HTERT RPE-1 (cell line): ENCODE measurements around the gene BRAF.
"Not testable (repeated sequence)": the region's sequence is repeated elsewhere in the genome, so short reads cannot be mapped to it uniquely, and the experiment has no call there.

ENCODE experiments used
- in situ Hi-C: fragments of 300-500 bp; cut with MboI; formaldehyde crosslinking; loops from 4 replicates; pipeline ENCODE4 v1.14.3; 2020; ENCODE audit warnings: low sequenced_read_pairs

The BRAF gene

DNA sequence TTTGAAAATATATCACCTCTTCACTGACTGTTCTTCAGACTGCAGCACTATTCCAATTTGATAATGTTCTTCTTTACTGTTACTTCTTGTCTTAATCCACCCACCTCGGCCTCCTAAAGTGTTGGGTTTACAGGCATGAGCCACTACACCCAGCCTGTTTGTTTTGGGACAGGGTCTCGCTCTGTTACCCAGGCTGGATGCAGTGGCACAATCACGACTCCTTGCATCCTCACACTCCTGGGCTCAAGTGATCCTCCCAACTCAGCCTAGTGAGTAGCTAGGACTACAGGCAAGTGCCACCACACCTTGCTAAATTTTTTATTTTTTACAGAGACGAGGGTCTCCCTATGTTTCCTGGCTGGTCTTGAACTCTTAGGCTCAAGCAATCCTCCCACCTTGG lies 150.4 kb downstream of the BRAF start:
- in situ Hi-C loops = no loop called here

DNA sequence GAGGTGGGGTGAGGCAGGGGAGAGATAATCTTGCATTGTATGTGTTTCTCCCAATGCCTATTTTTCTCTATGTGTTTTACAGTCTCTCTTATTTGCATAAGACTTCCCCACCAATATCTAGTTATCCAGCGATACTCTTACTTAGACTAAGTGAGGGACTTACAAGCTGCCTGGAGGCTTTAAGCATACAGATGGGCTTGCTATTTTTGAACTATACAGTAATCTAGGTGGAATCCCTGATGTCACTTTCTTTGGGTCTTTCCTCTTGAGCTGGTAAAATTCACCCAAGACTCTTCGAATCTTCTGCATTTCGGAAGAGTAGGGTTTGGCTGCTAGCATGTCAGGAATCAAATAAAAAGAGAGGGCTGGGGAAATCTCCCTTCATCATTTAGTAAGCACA lies 151.6 kb downstream of the BRAF start:
- in situ Hi-C loops = no loop called here

DNA sequence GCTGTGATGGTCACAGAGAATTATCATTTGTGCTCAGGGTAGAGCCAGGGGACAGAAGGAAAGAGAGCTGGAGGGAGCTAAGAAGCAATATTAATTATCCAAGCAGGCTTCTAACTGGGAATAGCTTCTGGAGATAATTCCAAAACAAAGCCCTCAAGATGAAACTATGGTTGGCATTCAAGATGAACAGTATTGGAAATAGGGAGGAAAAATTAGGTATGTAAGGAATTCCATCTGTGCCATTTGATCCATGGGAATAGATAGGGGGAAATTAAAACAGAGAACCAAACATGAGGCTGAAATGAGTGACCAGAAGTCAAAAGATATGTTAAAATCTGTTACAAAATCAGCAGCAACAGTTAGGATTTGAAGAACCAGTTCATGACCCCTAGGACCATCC lies 152.9 kb downstream of the BRAF start:
- in situ Hi-C loops = no loop called here

DNA sequence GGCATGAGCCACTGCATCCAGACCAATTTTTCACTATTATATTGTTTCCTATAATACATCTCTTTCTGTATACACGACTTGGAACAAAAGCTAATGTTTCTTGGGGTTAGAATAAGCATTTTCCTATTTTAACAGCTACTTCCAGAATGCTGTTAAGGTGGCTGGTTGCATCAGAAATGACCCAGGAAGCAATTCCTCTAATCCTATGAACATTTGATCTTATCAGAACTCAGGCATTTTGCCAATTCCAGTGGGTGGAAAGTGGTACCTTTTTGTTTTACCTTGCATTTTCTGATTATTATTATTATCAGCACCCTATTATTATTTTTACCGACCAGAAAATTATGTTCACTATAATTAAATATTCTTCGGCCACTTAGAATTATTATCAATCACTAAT lies 154.9 kb downstream of the BRAF start:
- in situ Hi-C loops = no loop called here

DNA sequence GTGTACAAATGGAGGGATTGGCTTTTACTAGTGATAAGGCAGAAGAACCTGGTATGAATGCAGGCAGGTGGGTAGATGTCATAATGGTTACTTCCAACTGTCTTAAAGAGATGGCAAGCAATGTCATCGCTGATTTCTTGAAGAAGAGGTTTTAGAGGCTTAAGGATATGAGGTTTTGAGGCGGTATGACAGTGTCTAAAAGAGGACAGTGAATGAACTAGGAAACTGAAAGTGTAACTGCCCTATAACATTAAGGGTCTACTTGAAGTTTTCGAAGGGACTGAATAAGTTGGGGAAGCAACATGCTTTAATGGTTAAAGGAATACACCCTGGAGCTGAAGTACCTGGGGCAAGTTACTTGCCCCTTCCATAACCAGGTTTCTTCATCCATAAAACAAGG lies 157.3 kb downstream of the BRAF start:
- in situ Hi-C loops = no loop called here

DNA sequence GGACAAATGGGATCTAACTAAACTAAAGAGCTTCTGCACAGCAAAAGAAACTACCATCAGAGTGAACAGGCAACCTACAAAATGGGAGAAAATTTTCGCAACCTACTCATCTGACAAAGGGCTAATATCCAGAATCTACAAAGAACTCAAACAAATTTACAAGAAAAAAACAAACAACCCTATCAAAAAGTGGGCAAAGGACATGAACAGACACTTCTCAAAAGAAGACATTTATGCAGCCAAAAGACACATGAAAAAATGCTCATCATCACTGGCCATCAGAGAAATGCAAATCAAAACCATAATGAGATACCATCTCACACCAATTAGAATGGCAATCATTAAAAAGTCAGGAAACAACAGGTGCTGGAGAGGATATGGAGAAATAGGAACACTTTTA lies 159.3 kb downstream of the BRAF start:
- in situ Hi-C loops = not testable (repeated sequence)

DNA sequence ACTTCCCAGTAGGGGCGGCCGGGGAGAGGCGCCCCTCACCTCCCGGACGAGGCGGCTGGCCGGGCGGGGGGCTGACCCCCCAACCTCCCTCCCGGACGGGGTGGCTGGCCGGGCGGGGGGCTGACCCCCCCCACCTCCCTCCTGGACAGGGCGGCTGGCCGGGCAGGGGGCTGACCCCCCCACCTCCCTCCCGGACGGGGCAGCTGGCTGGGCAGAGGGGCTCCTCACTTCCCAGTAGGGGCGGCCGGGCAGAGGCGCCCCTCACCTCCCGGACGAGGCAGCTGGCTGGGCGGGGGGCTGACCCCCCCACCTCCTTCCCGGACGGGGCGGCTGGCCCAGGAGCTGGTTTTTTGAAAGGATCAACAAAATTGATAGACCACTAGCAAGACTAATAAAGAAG lies 161.6 kb downstream of the BRAF start:
- in situ Hi-C loops = not testable (repeated sequence)

DNA sequence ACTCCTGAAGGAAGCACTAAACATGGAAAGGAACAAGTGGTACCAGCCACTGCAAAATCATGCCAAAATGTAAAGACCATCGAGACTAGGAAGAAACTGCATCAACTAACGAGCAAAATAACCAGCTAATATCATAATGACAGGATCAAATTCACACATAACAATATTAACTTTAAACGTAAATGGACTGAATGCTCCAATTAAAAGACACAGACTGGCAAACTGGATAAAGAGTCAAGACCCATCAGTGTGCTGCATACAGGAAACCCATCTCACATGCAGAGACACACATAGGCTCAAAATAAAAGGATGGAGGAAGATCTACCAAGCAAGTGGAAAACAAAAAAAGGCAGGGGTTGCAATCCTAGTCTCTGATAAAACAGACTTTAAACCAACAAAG lies 163.4 kb downstream of the BRAF start:
- in situ Hi-C loops = not testable (repeated sequence)

DNA sequence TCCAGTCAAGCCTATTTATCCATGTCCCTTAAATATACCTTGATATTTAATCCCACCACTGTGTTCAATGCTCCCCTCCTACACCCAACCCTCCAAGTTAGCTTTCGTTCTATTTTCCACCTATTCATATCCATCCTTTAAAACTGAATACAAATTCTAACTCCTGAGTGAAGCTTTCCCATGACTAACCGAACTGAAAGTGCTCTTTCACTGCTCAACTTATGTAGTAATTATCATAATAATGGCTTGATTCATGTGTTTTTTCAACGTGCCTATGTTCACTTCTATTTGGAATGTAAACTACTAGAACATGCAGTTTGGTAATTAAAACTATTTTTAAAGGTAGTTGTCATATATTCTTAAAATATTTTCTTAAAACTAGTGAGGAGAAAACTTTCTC lies 170.2 kb downstream of the BRAF start:
- in situ Hi-C loops = no loop called here

DNA sequence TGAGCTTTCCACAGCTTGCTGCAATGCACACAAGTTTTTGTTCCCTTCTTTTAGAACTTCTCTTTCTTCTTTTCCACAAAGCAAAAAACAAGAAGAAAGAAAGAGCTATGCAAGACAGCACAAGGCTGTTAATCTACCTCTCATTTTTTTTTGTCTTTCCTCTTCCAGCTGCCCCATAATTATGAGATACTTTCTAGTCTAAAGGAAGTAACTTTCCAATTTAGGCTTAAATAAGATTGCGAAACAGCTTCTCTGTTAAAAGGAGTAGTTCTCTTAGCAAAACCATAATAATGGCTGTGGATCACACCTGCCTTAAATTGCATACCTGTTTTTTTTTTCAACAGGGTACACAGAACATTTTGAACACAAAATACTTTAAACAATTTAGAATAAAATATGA lies 172.2 kb downstream of the BRAF start:
- in situ Hi-C loops = no loop called here

DNA sequence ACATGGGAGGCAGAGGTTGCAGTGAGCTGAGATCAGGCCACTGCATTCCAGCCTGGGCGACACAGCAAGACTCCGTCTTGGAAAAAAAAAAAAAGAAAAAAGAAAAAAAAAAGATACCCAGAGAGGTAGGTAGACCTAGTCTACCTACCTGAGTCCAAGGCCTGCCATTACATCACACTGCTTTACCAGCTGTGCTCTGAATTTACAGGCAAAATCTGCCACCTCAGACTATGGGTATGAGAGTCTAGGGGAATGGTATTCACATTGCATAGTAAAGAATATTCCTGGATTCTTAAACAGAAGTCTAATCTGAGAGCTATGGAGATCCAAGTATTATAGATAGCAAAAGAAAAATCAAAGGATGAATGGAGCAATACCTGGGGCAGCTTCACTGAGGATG lies 178.0 kb downstream of the BRAF start:
- in situ Hi-C loops = no loop called here

DNA sequence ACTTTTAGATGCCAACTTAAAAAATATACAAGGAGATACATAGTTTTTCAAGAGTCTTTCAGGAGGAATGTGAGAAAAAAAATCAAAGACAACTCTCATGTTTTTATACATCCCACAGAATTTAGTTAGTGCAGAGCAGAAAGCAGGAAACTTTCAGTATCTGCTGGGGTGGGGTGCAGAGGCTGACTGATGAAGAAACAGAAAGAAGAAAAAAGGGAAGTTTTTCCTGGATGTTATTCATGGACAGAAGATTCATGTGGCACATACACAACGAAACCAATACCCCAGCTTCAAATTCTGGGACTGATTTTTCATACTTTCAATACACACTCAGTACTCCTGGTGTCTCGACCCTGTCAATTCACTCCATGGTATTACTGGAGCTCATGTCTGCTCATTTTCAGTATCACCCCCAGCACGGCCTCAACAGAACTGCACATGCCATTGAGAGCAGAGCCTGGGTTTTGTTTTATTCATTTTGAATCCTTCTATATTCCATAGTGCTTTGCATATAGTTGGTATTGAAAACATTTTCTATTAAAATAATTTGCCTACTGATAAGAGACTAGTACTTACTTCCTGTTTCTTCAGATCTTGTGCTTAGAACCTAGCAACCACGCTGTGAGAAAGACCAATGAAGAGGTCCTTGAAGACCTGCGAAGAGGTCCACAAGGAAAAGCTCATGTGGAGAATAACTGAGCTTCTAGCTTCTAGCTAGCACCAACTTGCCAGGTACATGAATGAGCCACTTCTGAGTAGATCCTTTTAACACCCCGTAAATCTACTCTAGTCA lies 179.3 kb downstream of the BRAF start:
- in situ Hi-C loops = no loop called here

DNA sequence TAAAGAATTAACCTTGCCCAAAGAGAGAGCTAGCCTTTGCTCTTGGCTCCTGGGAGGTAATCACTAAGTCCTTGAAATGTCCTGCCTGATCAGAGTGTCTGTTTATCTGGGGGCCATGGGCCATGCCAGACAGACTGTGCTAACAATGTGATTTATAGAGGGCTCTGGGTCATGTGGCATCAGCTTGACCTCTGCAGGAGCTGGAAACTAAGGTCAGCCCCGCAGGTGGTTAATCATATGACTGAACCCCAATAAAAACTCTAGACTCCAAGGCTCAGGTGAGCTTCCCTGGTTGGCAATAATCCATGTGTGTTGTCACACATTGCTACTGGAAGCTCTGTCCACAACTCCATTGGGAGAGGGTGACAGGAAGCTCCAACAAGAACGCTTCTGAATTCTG lies 180.7 kb downstream of the BRAF start:
- in situ Hi-C loops = no loop called here

DNA sequence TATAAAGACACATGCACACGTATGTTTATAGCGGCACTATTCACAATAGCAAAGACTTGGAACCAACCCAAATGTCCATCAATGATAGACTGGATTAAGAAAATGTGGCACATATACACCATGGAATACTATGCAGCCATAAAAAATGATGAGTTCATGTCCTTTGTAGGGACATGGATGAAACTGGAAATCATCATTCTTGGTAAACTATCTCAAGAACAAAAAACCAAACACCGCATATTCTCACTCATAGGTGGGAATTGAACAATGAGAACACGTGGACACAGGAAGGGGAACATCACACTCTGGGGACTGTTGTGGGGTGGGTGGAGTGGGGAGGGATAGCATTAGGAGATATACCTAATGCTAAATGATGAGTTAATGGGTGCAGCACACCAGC lies 181.5 kb downstream of the BRAF start:
- in situ Hi-C loops = not testable (repeated sequence)

DNA sequence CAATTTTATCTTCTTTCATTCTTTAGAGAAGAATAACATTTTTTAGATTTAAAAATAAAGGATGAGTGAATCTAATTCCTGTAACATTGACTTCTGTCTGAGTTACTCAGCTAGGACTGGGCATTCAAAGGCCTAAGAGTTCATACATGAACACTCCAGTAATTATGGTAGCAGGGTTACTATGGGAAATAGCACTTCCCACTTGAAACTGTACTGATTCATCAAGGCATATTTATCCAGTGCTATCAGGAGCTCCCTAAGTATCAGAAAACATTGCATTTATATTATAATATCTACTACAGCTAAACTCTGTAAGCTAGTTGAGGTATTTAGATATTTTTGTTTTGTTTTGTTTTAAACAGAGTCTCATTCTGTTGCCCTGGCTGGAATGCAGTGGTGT lies 186.4 kb downstream of the BRAF start:
- in situ Hi-C loops = no loop called here

DNA sequence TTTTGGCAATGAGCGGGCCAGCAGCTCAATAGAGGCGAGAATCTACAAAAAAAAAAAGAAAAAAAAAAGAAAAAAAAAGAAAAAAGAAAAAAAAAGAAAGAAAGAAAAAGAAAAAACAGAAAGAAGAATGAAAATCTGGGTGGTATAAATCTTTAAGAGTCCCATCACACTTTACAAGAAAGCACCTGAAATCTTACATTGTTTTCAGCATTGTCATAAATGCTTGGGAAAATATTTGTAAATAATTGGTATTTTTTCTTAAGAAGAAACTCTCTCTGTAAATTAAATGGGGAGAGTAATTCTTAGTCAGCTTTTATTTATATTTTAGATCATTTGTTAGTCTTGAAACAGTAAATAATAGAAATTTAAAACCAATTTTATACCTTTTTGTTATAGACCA lies 190.0 kb downstream of the BRAF start:
- in situ Hi-C loops = no loop called here

DNA sequence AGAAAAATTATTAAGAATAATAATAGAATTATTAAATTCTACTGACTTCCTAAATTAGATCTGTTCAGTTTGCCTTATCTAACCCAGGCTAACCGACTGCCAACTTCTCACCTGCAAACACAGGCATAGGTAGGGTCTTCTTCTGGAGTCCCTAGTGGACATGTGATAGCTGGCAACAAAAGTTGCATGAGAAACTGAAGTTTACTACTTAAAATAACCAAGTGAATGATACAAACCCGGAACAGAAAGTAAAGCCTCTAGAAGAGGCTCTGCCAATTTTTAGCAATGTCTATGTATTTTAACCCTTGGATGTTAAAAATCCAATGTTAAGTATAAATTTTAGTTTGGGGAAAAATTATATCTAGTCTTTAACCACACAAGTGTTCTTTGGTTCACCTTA lies 190.6 kb downstream of the BRAF start:
- in situ Hi-C loops = no loop called here

DNA sequence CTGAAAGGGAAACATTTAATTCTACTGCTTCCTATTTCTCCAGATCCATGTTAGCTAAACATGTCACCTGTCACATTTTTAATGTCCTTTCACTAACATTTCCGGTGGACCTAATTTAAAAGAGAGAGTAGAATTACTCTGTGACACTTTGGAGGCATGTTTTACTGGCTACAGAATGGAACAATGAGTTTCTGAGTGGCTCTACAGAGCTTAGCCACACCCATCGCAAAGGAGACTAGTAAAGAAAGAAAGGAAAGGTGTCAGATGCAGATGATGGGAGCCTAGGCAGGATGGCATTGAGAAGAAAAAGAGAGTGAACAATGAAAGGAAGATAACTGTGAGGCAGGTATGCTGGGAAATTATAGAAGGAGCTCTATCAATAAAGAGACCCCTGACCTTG lies 192.3 kb downstream of the BRAF start:
- in situ Hi-C loops = no loop called here

DNA sequence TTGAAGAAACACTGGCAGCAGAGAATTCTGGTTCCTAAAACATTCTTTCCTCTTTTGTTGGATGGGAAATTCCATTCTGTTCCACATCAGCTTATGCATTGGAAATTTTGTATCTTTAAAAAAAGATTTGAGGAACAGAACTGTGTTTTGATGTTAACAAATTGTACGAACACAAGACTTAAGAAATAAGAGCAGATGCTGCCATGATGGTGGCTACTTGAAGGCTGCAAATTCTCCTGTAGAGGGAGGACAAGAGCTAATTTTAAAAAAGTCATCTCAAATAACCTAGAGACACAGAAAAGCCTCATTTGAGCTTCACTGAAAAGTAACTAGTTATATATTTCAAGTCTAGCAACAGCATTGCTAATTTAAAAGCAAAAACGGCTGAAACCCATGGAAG lies 198.4 kb downstream of the BRAF start:
- in situ Hi-C loops = no loop called here

DNA sequence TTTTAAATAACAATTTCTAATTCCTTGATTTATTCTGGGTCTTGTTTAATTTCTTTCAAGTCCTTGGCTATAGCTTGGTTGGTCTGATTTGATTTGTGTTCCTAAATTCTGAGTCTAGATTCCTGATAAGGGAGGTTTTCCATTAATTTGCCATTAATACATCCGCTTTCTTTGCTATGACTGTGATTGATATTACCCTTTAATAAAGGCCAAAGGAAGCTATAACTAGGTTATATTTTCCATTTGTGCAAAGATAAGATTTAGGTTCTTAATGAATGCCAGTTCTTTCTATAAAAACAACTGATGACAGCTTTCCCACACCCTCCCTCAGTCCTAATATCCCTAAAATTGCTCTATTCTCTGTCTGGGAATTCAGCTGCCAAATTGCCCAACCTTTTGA lies 200.0 kb downstream of the BRAF start:
- in situ Hi-C loops = no loop called here

DNA sequence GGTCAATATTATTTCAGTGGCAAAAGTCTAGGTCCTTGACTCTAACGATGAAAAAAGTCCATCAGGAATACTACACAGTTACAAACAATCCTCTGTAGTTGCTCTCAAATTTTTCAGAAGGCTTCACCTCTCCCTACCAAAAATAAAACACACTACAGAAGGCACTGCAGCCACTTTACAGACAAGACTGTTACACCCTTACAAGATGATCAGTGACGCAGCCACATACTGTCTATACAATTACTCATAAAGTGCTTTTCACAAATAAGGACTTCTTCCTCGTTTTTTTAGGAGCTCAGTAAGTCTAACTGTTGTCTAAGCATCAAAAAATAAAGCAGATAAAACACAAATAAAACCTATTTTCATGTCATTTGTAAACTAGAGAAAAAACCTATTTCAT lies 201.2 kb downstream of the BRAF start:
- in situ Hi-C loops = no loop called here

DNA sequence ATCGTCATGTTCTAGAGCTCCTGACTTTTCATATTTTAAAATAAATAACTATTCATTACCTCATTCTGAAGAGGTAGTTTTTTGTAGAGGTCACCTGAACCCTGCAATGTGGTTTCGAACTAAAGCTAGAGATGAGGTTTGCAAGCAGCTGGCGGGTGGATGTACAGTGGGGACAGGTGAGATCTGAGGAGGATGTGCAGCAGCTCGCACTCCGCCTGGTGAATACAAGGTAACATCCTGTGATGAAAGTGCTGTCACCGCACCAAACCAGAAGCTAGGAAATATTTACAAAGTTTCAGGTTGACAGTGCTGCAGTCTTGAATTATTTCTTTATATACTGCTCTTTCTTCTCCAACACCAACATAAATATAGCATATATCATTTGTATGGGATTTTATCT lies 201.7 kb downstream of the BRAF start:
- in situ Hi-C loops = no loop called here

DNA sequence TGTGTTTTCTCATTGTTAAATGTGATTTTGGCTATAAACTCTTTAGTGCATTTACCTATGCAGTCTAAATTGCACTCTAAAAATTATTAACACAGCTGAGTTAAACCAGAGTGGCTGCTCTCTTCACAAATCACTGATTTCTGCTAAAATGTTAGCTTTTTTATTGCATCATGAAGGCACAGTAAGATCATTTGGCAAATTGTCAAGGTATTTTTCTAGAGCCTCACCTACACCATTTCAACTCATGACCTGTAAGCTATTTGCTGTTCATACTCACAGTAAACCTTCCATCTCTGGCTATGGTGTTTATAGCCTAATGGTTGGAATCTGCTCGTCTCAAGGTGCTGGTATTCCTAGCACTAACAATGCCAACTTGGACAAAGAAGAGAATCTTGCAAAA lies 202.5 kb downstream of the BRAF start:
- in situ Hi-C loops = no loop called here
